NB4 (cell line): ENCODE data around the gene ZNF664.

ENCODE experiments used
- DNase-seq: peaks from one replicate; pipeline ENCODE4 v3.0.0; 2010; ENCODE audit warnings: low read depth
- H3K4me3 ChIP-seq: one replicate; pipeline ENCODE4 v1.5.1; 2011; ENCODE audit warnings: mild to moderate bottlenecking, low read depth, low read length, moderate library complexity
- MYC ChIP-seq: IDR thresholded peaks from 2 replicates; pipeline ENCODE4 v1.6.1; 2011; ENCODE audit warnings: low read depth, low read length
- POLR2A ChIP-seq: IDR thresholded peaks from 2 replicates; pipeline ENCODE4 v1.6.1; 2011; ENCODE audit warnings: mild to moderate bottlenecking; ENCODE audit not compliant: insufficient read length; ENCODE audit errors: extremely low read depth
- TF ChIP-seq, protein P1 (sequence below): IDR thresholded peaks from 2 replicates; pipeline ENCODE4 v1.6.1; 2011; ENCODE audit warnings: low read depth, low read length
- TF ChIP-seq, protein P2 (sequence below): IDR thresholded peaks from one replicate; pipeline ENCODE4 v1.5.1; 2012; ENCODE audit warnings: low read depth, low read length

Gene ZNF664

DNA sequence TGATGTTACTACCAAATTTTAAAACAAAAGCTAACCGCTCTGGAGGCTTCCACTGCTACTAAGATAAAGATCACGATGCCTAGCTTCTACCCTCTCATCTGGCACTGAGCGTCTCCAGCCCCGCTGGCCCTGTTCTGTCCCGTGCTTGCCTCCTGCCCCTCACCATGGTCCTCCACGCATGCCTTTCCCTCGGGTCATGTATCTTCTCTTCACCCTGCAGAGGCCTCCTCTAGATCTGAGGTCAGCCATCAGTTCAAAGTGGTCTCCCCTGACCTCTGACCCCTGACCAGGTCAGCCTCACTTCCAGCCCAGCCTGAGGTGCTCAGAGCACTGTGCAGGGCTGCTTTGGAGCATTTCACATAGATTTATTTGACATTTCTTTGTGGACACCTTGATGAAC, 28.3 kb downstream of the ZNF664 start:
- TF ChIP-seq MYC (no peak), POLR2A (no peak)
- TF ChIP-seq, protein P1, sequence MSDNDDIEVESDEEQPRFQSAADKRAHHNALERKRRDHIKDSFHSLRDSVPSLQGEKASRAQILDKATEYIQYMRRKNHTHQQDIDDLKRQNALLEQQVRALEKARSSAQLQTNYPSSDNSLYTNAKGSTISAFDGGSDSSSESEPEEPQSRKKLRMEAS, result no peak
- TF ChIP-seq, protein P2, sequence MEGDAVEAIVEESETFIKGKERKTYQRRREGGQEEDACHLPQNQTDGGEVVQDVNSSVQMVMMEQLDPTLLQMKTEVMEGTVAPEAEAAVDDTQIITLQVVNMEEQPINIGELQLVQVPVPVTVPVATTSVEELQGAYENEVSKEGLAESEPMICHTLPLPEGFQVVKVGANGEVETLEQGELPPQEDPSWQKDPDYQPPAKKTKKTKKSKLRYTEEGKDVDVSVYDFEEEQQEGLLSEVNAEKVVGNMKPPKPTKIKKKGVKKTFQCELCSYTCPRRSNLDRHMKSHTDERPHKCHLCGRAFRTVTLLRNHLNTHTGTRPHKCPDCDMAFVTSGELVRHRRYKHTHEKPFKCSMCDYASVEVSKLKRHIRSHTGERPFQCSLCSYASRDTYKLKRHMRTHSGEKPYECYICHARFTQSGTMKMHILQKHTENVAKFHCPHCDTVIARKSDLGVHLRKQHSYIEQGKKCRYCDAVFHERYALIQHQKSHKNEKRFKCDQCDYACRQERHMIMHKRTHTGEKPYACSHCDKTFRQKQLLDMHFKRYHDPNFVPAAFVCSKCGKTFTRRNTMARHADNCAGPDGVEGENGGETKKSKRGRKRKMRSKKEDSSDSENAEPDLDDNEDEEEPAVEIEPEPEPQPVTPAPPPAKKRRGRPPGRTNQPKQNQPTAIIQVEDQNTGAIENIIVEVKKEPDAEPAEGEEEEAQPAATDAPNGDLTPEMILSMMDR, result no peak
- no peak for DNase-seq
- H3K4me3 ChIP-seq, result no peak overlapping the region

DNA sequence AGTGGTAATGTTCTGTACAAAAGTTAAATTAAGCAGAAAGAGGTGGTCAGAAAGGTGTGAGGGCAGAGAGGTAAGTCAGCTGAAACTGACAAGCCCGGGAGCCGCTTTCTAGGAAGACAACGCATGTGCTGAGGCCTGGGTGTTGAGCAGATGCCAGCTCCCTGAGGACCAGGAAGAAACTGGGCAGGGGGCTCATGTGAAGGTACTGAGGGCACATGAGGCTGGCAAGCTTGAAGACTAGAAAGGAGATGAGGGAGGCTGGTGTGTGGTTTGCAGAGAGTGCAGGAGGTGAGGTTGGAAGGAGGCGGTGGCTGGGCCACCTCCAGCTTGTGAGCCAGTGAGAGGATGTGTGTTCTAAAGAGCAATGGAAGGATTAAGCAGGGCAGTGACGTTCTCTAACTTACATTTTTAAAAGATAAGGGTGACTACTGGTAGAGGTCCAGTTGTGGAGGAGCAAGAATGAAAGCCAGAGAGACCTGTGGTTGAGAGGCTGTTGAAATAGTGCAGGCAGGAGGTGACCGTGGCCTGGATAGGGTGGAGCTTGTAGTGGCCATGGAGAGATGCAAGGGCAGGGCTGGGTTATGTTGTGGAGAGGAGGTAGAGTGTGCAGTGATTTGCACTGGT, 29.1 kb downstream of the ZNF664 start:
- H3K4me3 ChIP-seq, result no peak overlapping the region
- no peak for DNase-seq
- TF ChIP-seq POLR2A (no peak), MYC (no peak)
- TF ChIP-seq, protein P2, result no peak
- TF ChIP-seq, protein P1, result no peak

DNA sequence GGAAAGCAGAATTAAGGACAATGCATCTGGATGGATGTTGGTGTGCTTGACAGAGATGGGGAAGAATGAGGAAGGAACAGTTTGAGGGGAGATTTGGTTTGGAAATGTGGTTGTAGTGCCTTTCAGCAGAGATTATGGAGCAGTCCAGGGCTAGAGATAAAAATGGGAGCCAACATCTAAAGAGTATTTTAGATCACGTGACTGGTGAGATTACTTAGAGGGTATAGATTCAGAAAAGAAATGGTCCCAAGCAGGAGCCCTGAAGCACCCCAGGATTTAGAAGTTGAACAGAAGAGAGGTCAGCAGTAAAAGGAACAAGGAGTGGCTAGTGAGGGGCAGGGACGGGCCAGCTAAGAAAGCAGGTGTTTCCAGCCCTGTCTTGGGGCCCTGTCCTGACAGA, 29.6 kb downstream of the ZNF664 start:
- TF ChIP-seq, protein P2, result no peak
- TF ChIP-seq, protein P1, result no peak
- no peak for TF ChIP-seq MYC
- no peak for TF ChIP-seq POLR2A
- no peak overlapping the region for H3K4me3 ChIP-seq
- DNase-seq, result no peak

DNA sequence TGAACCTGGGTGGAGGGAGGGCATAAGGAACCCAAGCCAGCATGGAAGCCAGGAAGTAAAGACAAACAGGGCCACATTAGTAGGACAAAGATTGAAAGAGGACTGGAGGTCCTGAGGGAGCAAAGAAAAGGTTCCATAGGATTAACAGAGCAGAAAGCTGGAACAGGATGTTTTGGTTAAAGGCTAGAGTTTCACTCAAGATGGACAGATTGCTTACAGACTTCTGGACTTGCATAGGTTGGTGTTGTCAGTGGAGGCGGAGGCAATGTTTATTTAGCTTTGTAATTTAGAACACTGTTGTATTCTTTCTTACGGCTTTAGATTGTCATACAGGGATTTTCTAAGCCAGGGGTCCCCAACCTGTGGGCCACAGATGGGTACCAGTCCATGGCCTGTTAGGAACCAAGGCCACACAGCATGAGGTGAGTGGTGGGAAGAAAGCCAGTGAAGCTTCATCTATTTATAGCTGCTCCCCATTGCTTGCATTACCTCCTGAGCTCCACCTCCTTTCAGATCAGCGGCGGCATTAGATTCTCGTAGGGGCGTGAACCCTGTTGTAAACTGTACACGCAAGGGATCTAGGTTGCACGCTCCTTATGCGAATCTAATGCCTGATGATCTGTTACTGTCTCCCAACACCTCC, 31.3 kb downstream of the ZNF664 start:
- TF ChIP-seq, protein P1, result no peak
- no peak for TF ChIP-seq MYC
- TF ChIP-seq, protein P2, result no peak
- no peak for TF ChIP-seq POLR2A
- DNase-seq, result no peak

DNA sequence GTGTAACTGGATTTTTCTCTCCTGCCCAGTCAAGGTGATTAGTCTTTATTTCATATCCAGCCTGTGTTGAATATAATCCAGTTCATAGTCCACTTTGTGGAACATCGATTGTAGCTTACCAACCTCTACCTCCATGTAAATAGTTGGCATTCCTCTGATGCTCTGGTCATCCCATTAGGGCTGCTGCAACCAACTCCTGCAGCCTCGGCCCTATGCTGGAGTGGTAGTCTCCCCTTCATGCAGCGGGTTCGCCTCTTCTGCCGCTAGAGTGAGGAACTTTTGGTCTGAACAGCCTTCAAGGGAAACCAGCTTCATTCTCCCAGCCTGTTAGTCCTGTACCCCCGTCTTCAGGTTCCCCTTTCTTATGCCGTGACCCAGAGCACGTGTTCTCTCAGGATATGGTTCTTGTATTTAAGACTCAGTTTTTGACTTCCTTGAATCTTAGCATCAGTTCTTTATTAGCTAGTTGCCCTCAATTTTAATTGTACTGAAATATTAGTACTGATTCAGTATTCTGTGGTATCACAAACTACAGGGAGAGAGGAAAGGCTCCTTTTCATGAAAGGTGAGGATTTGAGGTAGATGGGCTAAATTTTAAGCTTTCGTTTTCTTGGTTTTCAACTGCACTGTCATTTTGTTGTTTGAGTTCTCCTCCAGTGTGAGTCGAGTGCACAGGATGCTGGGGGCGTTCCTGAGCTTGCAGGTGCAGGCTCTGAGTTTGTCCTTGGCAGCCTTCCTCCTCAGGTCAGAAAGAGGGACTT, 33.2 kb downstream of the ZNF664 start:
- no peak for TF ChIP-seq POLR2A
- TF ChIP-seq, protein P2, result no peak
- TF ChIP-seq MYC, result no peak
- TF ChIP-seq, protein P1, result no peak
- no peak for DNase-seq
- H3K4me3 ChIP-seq, result no peak overlapping the region

More for the DNA sequence above, 31.3 kb downstream of the ZNF664 start:
- H3K4me3 ChIP-seq, result no peak overlapping the region
